Measurements from ENCODE around the gene MYO15B. TPM values are rescaled to one million over a fixed set of nuclear protein-coding genes. Genes with fewer than 3 reads are reported as not detected.

Gene MYO15B
- total RNA-seq, 4 donors from 2014 or later: 64.9 to 209 (median 120) TPM

DNA sequence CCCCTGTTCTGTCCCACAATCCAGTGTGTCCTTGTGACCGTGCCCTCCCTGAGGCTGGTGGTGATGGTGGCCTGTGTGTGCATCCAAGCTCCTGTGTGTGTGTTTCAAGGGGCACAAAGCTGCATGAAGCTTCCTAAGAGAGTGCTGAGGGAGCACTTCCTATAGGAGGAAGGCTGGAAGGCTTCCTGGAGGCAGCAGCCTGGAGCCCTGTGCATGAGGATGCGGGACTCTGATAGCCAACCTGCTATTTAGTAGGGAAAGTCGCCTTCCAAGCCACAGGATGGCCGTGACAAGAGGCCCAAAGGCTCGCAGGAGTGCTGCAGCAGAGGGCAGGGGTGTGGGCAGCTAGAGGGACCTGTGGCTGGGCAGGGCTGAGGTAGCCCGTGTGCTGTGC is 8.3 kb downstream of the MYO15B start:
- Histone ChIP-seq H3K4me3 (replicated peaks in 1 of 3) (no peak overlapping the region), H3K27me3 (no peaks in the 10 kb centered on the region), H3K4me1 (no peaks in the 10 kb centered on the region), H3K36me3 (no peaks in the 10 kb centered on the region), H3K9me3 (no peaks in the 10 kb centered on the region), H3K27ac (no peak overlapping the region)
- TF ChIP-seq POLR2A (IDR thresholded peaks at IDR 0.05): no peak
- TF ChIP-seq, protein P1, sequence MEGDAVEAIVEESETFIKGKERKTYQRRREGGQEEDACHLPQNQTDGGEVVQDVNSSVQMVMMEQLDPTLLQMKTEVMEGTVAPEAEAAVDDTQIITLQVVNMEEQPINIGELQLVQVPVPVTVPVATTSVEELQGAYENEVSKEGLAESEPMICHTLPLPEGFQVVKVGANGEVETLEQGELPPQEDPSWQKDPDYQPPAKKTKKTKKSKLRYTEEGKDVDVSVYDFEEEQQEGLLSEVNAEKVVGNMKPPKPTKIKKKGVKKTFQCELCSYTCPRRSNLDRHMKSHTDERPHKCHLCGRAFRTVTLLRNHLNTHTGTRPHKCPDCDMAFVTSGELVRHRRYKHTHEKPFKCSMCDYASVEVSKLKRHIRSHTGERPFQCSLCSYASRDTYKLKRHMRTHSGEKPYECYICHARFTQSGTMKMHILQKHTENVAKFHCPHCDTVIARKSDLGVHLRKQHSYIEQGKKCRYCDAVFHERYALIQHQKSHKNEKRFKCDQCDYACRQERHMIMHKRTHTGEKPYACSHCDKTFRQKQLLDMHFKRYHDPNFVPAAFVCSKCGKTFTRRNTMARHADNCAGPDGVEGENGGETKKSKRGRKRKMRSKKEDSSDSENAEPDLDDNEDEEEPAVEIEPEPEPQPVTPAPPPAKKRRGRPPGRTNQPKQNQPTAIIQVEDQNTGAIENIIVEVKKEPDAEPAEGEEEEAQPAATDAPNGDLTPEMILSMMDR (IDR thresholded peaks at IDR 0.05): no peak
- intact Hi-C loops (cut with DNase I): loop anchor here (10.0 kb wide), 1 partner anchor 271 kb away; no protein-coding TSS in a partner anchor
- DNase-seq: no peak
- WGBS, 2 donors: 81% methylated on average over 3 of the region's 6 CpGs; no CpG with 5 or more reads in 1 of the 2 donors

DNA sequence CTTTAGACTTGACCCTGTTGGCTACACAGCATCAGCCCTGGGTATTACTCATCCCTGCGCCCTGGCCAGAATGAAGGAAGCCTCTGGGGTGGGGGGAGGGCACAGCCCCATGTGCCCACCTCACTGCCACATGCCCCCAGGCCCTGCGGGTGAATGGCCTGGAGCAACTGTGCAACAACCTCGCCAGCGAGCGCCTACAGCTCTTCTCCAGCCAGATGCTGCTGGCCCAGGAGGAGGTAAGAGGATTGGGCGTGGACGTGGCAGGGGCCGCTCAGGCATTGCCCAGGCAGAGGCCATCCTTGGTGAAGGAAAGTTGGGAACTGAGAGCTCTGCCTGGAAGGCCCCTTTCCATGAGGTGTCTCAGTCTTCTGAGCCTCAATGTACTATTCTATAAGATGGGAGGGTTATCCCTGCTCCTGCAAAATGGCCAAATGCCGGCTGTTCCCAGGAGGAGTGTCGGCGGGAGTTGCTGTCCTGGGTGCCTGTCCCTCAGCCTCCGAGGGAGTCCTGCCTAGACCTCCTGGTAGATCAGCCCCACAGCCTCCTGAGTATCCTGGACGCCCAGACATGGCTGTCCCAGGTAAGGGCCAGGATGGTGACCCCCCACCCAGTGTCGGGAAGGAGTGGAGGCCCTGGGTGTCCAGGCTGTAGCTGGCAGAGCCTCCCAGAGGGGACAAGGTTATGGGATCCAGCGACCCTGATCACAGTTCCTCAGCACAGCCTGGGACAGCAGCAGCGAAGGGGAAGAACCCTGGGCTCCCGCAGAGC is 8.9 kb downstream of the MYO15B start:
- intact Hi-C loops (cut with DNase I): loop anchor here (10.0 kb wide), 1 partner anchor 272 kb away; no protein-coding TSS in a partner anchor
- no peak overlapping the region for H3K4me3 ChIP-seq (replicated peaks in 1 of 3)
- DNase-seq: no peak
- TF ChIP-seq, protein P1 (IDR thresholded peaks at IDR 0.05): no peak
- TF ChIP-seq POLR2A (IDR thresholded peaks at IDR 0.05): no peak
- H3K4me1 ChIP-seq: no peaks in the 10 kb centered on the region
- no peaks in the 10 kb centered on the region for H3K27me3 ChIP-seq
- no peaks in the 10 kb centered on the region for H3K36me3 ChIP-seq
- WGBS, 2 donors: 87 to 93% methylated on average over 8 to 14 of the region's 17 CpGs
- no peak overlapping the region for H3K27ac ChIP-seq
- H3K9me3 ChIP-seq: no peaks in the 10 kb centered on the region

DNA sequence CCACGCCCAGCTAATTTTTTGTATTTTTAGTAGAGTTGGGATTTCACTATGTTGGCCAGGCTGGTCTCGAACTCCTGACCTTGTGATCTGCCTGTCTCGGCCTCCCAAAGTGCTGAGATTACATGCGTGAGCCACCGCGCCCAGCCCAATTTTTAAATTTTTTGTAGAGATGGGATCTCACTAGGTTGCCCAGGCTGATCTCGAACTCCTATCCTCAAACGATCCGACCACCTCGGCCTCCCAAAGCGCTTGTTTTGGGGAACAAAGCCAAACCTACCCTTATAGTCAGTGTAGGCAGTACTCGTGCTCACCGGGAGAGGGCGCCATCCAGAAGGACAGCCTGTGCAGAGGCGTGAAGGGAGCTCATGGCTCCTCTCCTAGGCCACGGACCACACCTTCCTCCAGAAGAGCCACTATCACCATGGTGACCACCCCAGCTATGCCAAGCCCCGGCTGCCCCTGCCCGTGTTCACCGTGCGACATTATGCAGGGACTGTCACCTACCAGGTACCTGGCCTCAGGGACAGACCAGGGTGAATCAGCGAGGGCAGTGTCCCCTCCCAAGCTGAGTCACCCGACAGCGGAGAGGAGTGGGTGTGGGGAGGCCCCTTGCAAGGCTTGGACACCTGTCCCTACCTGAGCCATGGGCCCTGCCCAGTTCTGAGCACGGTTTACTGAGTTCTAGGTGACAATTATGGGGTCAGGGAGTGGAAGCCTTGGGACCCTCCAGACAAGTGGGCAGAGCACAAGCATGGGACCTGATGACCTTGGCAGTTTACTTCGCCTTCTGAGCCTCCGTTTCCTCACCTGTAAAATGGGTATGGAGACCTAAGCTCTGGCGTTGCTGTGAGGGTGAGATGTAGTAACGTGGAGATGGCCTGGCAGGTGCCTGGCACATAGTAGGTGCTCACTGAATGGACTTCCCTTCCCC is 13.7 kb downstream of the MYO15B start:
- Histone ChIP-seq H3K4me1 (peaks cover 0 to 4% of the 10 kb centered on the region in 2 donors), H3K4me3 (replicated peaks in 1 of 3) (no peak overlapping the region), H3K36me3 (no peaks in the 10 kb centered on the region), H3K27me3 (no peaks in the 10 kb centered on the region), H3K27ac (no peak overlapping the region), H3K9me3 (no peaks in the 10 kb centered on the region)
- 68% methylated on average over 18 to 19 of the region's 28 CpGs for WGBS, 2 donors
- intact Hi-C loops (cut with DNase I): no loop called here
- TF ChIP-seq POLR2A (IDR thresholded peaks at IDR 0.05): no peak
- TF ChIP-seq, protein P1 (IDR thresholded peaks at IDR 0.05): peak; percentile 54 to 79 (median 62)
- peak; percentile 64 to 74 for DNase-seq

DNA sequence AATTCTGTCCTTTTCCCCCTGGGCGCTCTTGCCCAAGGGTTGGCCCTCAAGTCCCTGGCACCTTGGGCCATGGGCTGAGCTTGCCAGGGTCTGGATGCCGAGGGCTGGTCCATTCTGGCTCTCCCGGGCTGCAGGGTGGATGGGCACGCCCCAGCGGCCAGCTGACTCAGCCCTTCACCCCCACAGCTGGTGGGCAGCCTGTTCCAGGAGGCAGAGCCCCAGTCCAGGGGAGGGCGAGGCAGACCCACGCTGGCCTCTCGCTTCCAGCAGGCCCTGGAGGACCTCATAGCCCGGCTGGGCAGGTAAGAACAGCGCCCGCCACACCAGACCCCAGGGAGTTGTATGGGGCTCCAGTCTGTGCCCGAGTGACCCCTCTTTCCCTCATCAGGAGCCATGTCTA is 15.0 kb downstream of the MYO15B start:
- intact Hi-C loops (cut with DNase I): no loop called here
- H3K27me3 ChIP-seq: no peaks in the 10 kb centered on the region
- DNase-seq: peak; percentile 25 to 55
- H3K36me3 ChIP-seq: no peaks in the 10 kb centered on the region
- H3K4me1 ChIP-seq: peaks cover 0 to 4% of the 10 kb centered on the region in 2 donors
- H3K4me3 ChIP-seq (replicated peaks in 1 of 3): no peak overlapping the region
- no peak for TF ChIP-seq POLR2A (IDR thresholded peaks at IDR 0.05)
- TF ChIP-seq, protein P1 (IDR thresholded peaks at IDR 0.05): no peak
- no peaks in the 10 kb centered on the region for H3K9me3 ChIP-seq
- WGBS, 2 donors: 83 to 87% methylated on average over 6 to 9 of the region's 12 CpGs
- no peak overlapping the region for H3K27ac ChIP-seq
